NCI-H446 (cell line): ENCODE results near the gene ROBO4.

Source experiments
- DNase-seq, 2 experiments: peaks; one replicate each; lab custom pipeline; 2025; lab: John Stamatoyannopoulos, UW

ROBO4 gene

DNA sequence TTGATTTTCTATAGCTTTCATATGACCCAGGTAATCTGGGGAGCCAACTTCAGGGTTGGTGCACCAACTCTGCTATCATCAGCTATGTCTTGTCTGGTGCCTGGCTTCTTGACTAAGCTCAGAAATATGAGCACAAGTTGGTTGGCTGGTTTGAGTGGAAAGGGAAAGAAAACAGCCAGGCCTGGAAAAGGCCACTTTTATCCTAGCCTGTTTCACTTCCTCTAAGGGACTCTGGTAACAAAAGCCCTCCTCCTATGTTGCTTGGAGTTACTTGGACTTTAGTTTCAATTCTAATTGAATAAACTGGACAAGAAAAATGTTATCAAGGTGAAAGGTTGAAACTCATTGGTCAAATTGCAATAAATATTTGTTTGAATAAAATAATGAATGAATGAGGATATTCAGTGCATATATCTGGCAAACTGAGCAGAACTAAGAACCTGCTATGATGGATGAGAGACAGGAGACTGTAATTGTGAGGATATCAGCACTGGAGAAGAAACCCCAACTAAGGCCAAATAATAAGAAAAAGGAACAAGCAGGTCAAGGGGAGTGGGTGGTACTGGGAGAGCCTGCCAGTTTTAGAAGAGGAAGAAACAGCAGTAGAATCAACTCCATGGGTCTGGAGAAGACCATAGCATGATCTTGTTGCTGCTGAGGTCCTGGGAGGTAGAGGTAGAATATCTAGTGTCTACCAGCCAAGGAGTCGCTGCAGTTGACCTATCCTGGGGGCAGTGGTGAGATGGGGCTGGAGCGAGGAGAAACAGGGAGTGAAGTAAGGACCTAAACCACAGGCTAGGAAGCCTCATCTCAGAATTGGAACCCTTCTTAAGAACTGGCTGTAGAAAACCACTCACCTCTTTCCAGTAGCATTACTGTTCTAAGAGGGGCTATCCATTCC, 8.2 kb downstream of the ROBO4 start:
- DNase-seq: no peak

DNA sequence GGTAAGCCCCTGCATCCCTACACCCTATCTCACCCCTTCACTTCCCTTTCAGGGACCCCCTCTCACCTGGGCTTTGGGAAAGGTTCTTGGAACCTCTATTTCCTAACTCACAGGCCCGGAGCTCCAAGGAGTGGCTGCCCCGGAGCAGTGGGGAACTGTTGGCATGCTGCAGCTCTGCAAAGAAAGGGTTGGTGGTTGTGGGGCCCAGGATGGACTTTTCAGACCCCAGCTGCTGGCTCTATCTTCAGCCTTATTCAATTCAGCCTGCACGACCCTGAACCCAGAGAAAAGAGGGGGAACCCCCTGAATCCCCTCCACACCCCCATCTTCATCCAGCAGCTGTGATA, 10.0 kb downstream of the ROBO4 start:
- DNase-seq: no peak

DNA sequence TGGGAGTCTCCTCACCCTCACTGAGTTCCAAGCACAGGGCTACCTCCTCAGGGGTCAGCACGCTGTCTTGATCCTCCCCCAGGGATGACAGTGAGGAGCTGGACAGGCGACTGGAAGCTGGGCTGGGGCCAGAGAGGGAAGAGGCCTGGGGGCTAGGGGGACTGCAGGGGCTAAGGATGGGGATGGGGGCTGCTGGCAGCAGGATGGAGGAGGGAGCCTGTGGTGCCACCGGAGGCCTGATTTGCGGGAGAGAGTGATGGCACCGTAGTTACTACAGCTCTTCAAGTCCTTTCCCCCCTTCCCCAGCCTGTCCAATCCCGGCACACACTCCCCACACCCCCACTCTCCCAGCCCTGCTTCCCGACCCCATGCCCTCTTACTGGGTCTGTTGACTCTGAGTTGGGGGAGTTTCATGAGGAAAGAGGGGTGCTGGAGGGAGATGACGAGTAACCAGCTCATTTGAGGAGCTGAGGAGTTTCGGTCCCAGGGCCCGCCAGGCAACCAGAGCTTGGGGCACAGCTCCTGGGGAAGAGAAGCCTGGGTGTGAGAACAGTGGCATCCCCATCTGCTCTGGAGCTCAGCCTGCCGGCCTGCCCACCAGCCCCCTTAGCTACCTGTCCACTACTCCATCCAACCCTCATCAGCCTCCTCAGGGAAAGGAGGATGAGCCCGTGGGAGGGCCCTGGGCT, 10.5 kb downstream of the ROBO4 start:
- DNase-seq: no peak

DNA sequence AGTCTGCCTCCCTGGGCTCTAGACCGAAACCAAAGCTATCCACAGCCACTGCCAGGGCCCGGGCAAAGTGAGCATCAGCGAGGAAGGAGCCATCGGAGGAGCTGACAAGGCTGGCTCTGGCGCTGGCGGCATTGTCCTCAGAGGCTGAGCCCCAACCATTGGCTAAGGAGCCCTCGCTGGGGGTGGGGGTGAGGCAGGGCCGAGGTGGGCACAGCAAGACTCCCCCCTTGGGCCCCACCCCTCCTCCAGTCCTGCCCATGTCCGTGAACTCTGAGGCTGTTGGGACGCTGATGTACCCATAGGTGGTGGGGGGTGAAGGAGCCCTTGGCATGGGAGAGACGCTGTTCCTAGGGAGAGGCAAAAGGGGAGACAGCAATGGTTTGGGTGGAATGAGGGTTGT, 11.2 kb downstream of the ROBO4 start:
- no peak for DNase-seq

DNA sequence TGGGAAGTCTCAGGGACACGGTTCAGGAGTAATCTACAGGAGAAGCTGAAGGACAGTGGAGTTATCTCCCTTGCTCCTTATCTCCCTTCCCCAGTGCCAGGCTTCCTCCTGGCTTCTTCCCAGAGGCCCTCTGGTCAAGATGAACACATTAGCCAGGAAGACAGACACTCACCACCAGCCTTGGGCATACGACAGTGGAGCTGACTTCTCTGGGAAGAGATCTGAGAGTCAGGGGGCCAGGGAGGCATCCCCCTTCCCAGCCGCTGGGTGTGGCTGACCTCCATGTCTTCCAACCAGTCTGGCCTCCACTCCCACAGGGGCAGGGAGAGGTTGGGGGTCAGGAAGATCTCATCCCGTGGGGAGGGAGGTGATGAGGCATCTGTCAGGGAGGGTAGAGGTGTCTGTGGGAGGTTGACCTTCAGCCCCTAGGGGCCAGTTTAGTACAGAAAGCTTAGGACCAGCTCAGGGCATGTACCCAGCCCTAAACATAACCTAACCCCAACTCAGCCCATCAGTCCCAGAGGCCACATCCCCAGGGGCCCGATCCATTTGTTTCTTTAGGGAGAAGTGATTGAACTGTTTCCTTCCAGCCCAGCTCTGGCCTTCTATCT, 12.7 kb downstream of the ROBO4 start:
- no peak for DNase-seq

DNA sequence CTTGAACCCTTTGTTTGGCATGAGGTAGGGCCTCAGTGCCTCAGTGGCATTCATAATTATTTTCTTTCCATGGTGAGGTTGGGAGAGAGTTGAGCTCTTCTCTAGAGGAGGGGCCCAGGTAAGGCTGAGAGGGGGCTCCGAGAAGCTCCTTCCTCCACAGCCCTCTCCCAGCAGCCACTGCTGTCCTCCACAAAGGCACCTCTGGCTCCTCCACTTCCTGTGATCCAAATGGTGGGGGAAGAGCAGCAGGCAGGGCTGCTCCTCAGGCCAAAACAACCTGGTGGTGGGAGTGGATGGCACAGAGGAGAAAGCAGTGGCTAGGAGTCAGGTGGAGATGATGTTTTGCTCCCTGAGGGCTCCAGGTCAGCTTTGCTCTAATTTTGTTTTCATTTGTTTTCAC, 13.3 kb downstream of the ROBO4 start:
- DNase-seq: no peak

DNA sequence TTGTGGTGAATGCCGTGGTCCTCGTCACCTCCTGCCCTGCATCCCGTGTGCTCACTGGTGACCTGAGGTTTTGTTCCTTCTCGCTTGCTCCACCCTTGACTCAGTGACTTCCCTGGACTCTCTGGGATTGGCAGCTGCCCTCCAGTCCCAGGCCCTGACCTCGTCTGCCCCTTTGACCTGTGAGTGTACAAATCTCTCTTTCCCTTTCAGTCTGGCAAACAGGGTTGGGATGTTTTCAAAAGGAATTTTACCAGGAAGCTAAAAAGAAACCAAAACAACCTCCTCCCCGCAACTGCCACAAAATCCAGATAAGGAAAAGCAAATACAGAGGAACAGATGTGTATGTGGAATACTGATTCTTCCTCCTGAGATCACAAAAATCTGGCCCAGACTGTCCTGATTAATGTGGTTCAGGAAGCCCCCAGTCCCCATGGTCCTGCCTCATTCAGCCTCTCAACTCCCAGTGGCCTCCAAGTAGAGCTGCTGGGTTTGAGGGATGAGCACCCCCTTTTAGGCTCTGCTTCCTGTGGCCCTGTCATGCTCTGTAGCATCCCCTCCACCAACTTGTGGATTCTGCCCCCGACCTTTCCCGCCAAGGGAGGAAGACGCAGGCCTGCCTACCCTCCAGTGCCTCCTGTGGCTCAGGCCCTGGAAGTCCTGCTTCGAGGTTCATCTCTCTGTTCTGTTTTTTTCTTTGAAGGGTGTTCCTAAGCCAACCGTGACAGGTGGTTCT, 15.2 kb downstream of the ROBO4 start:
- no peak for DNase-seq

DNA sequence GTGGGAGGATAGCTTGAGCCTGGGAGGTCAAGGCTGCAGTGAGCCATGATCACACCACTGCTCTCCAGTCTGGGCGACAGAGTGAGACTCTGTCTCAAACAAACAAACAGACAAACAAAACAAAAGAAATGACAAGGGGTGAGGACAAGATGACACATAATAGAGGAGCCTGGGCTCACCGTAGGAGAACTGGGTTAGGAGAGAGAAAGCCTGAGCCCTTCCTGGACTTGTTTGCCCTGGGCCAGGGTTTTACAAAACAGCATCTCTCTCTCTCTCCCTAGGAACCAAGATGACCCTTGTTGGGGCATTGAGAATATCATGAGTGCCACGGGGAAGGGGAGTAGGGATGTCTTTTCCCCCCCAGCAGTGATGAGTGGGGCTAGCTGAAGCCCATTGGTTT, 16.7 kb downstream of the ROBO4 start:
- no peak for DNase-seq

DNA sequence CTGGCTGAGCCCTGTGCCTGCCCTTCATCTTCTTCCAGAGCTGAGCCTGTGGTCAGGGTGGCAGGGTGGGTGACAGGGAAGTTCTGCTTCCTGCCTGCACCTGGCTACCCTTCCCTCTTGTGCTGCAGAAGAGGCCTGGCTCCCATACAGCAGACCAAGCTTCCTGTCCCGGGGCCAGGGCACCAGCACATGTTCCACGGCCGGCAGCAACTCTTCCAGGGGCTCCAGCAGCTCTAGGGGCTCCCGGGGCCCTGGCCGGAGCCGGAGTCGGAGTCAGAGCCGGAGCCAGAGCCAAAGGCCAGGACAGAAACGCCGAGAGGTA, 17.4 kb downstream of the ROBO4 start:
- no peak for DNase-seq

DNA sequence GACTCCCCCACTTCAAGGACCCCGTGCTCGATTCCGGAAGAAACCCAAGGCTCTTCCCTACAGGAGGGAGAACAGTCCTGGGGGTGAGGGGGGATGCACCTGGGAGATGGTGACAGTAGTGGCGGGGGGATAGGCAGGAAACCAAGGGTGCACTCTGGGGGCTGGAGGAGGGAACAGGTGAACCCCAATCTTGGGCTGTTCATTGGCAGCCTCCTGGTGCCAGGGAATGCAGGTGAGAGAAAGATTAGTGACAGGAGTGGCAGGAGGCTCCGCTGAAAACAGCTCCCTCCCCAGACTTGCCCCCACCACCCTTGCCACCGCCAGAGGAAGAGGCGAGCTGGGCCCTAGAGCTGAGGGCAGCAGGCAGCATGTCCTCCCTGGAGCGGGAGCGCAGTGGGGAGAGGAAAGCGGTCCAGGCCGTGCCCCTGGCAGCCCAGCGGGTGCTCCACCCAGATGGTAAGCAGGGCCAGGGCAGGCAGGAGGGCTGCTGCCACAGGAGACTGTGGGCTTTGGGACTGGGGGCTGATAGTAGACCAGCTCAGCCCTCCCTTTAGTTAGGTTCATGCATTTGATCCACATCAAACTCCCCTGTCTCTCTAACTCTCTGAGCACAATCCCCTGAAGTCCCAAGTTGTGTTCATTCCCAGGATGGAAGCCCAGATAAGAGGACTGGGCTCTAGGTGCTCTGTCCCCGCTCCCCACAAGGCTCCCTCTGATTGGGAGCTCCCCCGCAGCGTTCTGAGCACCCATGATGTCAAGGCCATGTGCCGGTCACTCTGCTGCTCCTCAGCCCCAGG, 18.0 kb downstream of the ROBO4 start:
- no peak for DNase-seq

DNA sequence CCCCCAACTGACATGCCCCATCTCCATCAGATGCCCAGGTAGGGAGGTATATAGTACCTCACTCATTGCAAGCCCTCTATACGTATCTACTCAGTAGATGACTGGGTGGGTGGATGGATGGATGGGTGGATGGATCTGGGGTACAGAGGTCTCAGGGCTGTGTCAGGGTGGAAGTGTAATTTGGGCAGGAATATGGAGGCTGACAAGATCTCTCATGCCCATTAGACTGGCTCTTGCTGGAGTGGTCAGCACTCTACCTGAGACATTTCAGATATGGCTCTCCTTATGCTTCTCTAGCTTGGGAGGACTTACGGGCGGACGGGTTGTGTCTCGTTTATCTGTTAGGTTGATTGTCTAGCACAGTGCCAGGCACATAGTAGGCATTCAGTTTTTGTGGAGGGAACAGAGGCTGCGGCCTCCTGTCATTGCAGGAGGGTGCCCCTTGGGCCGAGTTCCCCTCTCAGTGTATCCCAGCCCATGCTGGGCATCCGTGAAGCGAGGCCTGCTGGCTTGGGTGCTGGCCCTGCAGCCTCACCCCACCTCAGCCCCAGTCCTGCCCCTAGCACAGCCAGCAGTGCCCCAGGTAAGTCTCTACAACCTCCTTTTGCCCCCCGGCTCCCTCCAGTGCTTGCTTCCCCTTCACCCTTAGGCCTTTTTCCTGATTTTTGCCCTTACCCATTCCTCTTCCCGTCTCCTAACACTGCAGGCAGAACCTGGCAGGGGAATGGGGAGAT, 18.7 kb downstream of the ROBO4 start:
- DNase-seq: no peak

DNA sequence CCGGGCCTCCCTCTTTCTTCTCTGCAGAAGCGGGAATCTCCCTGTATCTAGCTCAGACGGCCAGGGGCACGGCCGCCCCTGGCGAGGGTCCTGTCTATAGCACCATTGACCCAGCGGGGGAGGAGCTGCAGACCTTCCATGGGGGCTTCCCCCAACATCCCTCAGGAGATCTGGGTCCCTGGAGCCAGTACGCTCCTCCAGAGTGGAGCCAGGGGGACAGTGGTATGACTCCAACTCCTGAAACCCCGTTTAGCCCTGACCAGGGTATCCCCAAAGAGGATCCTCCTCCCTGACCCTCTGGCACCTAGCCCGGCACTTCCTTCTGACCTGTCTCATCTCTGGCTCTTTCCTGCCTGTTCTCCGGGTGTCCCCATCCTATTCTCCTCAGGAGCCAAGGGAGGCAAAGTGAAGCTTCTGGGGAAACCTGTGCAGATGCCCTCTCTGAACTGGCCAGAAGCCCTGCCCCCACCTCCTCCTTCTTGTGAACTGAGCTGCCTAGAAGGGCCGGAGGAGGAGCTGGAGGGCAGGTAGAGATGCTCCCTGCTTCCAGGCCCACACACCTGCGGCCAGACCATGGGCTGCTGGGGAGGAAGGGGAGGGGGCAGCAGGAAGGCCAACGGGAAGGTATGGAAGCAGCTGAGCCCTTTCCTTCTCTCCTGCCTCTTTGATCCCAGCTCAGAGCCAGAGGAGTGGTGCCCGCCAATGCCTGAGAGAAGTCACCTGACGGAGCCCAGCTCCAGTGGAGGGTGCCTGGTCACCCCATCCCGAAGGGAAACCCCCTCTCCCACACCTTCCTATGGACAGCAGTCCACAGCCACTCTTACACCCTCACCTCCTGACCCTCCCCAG, 19.5 kb downstream of the ROBO4 start:
- no peak for DNase-seq

DNA sequence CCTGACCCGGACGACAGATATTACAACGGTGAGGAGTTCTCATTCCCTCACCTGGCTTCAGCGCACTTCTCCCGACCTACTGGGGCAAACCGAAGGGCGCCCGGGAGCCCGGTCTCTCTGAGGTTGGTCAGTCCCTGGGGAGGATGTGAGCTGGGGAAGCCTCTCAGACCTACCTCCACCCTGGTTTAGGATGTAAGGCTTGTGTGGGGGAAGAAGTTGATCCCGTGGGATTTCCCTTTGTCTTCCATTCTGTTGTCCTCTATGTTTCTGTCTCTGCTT, 20.1 kb downstream of the ROBO4 start:
- DNase-seq: no peak

DNA sequence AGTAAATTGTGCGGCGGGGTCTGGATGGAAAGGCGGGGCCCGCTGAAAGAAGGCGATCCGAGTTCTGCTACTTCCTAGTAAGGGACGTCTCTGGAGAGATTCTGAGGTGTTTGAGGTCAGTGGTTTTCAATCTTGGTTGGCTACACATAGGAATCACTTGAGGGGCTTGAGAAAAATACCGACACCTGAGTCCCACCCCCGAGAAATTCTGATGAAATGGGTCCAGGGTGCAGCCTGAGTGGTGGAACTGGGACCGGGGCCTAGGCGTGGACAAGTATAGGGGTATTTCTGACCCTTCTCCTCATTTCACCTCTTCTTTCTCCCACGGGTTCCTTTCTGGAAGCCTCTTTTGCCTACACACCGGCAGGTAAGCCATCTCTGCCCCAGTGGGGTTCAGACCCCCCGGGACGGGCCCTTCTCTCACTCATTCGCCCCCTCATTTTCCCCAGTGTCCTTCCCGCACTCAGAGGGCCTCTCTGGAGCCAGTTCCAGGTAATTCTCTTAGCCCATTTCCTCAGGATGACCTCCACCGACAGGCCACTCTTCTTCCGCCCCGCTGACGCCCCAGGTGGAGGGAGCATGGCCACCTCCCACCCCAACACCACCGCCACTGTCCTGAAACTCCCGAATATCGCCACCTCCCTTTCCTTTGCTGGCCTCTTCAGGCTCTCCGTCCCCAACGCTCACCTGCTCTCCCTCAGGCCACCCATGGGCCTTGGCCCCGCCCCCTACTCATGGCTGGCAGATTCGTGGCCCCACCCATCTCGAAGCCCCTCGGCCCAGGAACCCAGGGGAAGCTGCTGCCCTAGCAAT, 20.6 kb downstream of the ROBO4 start:
- no peak for DNase-seq

DNA sequence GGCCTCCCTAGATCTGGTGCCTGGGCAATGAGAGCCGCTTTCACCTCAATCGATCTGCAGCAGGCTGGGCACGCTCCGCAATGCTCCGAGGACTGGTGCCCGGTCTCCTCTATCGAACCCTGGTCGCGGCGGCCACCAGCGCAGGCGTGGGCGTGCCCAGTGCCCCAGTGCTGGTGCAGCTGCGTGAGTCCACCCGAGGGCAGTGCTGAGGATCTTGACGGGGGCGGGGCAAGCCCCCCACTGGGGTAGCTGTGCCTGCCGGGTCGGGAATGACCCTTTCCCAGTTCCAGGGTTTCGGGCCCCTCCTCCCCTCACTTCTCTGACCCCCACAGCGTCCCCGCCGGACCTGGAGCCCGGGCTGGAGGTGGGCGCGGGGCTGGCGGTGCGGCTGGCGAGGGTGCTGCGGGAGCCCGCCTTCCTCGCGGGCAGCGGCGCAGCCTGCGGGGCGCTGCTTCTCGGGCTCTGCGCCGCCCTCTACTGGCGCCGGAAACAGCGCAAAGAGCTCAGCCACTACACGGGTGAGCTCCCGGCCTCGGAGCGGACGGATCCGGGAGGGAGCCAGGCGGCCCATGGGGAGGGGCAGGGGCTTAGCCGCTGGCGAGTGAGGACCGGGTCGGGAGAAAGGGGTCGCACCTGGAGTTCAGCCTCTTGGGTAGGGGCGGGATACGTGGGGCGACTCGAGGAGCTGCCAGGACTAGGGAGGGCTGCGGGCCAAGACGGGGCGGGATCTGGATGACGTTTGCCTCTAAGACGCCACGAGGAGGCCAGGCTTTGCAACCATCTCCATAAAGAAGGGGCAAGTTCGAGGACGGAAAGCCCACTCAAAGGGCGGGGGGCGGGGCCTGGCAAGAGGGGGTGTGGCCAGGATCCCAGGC, 21.5 kb downstream of the ROBO4 start:
- DNase-seq: peak; percentile 87 to 97

DNA sequence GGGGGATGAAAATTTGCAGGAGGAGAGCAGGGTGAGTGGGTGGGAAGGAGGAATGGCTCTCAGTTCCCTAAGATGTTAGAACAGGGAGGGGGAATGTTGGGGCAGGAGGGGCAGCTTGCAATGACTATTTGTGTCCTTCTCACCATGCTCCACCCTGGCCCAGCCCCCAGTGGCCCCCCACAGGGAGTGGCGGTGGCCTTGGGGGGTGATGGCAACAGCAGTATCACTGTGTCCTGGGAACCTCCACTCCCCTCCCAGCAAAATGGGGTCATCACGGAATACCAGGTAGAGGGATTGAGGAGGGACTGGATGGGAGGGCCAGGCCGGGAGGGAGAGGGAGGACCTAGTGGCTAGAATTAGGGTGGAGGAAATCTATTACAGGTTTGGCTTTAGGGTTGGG, 22.3 kb downstream of the ROBO4 start:
- no peak for DNase-seq

DNA sequence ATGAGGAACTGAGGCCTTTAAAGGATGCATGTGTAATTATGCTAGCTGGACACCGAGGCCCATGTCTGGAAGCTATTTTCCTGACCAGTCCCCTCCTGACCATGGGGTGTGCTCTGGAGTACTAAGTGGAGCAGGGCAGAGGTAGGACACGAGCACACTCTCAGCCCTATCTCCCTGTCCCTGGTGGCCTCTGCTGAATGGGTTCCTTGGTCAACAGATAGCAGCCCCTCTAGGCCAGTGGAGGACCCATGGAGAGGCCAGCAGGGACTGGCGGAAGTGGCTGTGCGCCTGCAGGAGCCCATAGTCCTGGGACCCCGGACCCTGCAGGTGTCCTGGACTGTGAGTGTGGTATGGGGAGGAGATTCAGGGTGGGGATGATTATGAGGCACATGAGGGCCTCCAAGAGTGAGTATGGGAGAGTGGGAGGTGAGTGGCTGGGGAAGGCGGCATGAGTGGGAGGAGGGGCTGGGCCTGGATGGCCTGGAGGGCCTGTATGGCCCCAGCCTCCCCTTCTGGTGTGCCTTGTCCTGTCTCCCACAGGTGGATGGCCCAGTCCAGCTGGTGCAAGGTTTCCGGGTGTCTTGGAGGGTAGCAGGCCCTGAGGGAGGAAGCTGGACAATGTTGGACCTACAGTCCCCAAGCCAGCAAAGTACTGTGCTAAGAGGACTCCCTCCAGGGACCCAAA, 23.0 kb downstream of the ROBO4 start:
- DNase-seq: no peak

DNA sequence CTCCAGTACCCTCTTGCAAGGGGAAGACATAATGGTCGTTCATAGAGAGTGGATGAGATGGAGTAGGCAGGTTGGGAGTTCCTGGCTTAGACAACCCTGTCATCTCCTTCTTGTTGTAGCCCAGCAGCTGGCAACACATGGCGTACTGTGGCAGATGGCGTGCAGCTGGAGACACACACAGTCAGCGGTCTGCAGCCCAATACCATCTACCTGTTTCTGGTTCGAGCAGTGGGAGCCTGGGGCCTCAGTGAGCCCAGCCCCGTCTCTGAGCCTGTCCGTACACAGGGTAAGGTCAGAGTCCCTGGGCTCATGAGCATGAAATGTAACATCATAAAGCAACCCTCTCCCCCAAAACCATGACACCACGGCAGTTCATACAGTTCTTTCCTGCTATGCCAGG, 23.7 kb downstream of the ROBO4 start:
- DNase-seq: no peak
